Sigmoid colon (tissue), 4 donors: ENCODE results near the gene PRSS56.

Experiments used
- CTCF ChIP-seq, 4 experiments: fragments of 450-650 bp in 3 of 4; fragments of 200-600 bp in 1 of 4; IDR thresholded peaks; one replicate each; pipeline ENCODE4 v1.5.1; 2016 to 2019; ENCODE audit warnings: antibody characterized with exemption in 4 of 4, mild to moderate bottlenecking in 3 of 4, moderate library complexity in 2 of 4
- EP300 ChIP-seq, 4 donors: sonication (generic); formaldehyde crosslinking; IDR thresholded peaks; one replicate each; pipeline ENCODE4 v1.6.1; 2017; ENCODE audit warnings: antibody characterized with exemption in 4 of 4

DNA sequence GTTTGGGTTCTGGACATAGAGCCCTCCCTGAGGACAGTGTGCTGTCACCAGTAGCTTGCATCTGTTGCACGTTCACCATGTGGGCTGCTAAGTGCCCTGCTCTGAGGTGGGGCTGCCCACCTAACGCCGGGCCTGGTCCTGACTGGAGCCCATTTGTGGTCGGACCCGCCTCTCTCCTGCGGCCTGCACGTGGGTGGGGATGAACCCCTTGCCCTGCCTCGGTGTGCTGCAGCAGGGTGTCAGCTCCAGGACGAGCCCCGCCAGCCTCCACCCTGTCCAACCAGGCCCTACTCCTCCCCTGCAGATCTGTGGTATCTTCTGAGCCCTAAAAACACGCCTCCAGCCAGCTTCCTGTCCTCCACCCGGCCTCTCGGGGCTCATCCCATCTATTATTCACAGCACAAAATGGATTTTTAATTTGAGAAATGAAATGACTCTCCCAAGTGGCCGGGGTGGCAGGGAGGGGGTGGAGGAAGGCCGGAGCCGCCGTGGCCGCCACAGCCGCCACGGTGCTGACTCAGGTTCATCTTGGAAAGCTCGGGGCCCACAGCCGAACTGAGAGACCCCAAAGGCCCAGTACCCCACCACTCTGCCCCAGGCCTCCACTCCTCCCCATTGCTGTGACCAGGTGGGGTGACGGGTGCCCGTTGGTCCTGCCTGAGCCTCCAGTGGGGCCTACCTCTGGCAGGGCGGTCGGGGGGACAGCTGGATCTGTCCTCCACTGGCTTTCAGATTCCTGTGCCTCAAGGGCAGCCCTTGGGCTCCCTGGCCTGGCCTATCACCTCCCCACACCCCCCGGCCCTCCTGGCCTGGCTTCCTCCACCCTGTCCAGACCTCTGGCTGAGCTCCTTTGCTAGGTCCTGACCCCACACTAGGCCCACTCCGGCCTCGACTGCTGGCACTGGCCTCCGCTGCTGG, 29.7 kb upstream of the PRSS56 start:
- TF ChIP-seq CTCF (IDR thresholded peaks at IDR 0.05) (no peak), EP300 (IDR thresholded peaks at IDR 0.05) (no peak)
